NK-92 (cell line): ENCODE measurements around the gene DENND2A.
"Not testable (repeated sequence)": the region's sequence is repeated elsewhere in the genome, so short reads cannot be mapped to it uniquely, and the experiment has no call there.

ENCODE experiments used
- DNase-seq: peaks from one replicate; lab custom pipeline; 2025; ENCODE audit not compliant: unreplicated experiment; lab: John Stamatoyannopoulos, UW

DENND2A gene

DNA sequence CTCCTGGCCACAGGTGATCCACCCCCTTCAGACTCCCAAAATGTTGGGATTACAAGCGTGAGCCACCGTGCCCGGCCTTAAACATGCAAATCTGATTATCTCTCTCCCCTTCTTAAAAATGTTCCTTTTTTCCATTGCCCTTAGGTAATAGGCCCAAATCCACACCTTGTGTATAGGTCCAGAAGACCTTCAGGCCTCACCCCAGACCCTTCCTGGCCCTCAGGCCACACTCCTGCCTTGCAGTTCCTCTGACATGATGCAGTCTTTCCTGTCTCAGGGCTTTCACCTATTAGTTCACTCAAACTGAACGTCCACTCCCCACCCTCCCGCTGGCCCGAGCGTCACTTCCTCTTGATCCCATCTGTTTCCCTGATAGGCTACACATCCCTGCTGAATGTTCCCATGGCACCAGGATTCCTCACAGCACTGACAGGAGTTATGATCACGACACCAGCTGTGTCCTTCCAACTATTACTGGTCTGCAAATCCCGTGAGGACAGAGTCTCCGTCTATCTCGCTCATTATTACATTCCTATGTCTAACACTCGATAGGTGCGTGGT is 46.4 kb downstream of the DENND2A start:
- no peak for DNase-seq

DNA sequence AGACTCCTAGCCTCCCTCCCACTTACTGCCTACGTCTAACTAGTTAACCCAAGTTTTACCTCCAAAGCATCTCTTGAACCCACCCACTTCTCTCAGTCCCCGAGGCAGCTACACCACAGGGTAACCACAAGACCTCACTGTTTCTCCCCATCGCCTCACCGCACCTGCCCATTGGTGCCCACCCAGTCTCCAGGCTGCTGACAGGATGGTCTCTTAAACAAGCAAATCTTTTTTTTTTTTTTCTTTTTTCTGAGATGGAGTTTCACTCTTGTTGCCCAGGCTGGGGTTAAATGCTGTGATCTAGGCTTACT is 47.0 kb downstream of the DENND2A start:
- no peak for DNase-seq

DNA sequence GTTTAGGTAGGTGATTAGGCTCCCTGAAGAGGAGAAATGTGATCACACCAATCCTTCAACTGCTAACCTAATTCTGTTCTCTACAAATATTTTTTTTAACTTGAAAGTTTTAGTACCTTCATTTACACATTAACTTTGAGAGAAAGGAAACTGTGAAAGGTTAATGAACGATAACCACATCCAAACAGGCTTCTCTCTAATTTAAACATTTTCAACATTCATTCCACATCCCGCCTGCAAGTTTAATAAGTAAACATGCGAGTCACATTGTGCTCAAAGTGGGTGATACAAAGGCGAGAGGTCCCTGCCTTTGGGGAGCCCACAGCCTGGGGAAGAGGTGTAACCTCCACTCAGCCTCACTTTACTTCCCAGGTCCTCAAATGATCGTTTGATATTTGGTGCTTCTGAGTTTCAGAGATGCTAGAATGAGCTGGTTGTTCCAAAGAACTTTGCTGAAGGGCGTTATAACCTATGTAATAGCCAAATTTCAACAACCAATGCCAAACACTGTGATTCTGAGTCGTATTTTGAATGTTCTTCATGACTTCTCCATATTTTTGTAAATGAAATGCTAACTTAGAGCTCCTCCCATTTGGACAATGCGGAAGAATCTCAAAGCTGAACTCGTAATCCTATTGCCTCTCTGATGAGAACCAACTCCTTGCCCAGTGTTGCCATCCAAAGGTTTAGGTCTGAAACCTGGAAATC is 47.5 kb downstream of the DENND2A start:
- DNase-seq = no peak

DNA sequence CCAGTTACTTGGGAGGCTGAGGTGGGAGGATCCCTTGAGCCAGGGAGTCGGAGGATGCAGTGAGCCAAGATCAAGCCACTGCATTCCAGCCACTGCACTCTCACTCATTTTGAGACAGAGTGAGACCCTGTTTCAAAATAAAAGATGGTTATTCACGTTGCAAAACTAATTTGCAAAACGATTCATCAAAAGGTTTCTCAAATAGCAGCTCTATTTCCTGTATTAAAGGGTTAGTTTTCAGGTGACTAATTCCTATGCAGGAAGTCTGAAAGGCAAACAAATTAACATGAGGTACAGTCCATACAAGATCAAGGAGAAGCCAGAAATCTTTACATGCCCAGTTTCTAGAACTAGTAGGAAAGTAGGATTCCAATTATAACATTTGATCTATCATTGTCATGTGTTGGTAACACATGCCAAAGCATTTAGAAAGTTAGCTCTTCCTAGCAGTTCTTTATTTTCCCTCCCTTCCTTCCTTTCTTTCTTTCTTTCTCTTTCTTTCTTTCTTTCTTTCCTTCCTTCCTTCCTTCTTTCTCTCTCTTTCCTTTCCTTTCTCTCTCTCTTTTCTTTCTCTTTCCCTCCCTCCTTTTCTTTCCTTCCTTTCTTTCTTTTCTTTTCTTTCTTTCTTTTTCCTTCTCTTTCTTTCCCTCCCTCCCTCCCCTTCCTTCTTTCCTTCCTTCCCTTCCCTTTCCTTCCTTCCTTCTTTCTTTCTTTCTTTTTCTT is 49.3 kb downstream of the DENND2A start:
- DNase-seq = no peak

DNA sequence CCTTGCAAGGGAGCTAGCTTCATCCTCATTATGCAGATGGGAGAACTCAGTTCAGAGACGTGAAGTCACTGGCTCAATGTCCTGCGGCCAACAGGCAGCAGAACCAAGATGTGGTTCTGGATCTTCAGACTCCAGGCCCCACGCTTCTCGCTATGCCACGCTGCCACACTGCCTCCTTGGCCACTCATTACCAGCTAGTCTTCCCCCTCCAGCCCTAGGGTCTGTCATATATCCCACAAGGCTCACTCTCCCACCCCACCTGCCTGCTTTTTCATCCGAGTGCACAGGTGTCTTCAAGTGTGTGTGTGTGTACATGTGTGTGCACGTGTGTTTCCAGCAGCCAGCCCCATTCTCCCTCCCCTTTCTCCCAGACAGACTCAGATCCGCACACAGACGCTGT is 53.4 kb downstream of the DENND2A start:
- no peak for DNase-seq

DNA sequence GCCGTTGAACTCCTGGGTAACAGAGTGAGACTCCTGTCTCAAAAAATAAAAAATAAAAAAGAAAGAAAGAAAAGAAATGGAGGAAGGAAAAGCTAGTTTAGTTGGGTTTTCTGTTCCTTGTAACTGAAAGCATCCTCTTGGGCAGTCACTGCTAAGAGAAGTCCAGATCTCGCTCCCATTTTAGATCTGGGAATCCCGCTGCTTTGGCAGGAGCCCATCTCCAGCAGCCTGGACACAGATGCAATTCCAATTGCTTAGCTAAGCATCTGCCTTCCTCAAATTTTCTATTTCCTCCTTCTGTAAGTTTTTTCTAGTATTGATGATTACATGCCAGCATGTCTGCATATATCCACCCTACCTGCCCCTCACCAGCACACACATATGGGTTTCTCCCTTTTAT is 54.1 kb downstream of the DENND2A start:
- DNase-seq = no peak

DNA sequence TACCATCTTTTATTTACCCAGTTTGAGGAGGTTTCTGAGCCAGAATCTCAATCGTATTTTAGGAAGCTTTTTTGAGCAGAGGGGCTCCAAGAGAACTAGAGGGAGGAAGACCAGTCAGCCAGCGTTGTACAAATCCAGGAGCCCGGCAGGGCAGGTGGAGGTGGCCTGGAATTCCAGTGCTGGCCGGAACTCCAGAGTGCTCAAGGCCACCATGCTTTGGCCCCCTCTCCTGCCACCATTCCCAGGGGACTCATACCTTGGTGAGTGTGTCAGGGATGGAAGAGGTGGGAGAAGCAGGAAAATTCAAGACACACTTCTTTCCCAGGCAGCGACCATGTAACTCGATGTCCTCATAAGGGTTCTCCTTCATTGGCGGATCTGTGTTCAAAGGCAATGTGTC is 55.3 kb downstream of the DENND2A start:
- no peak for DNase-seq

DNA sequence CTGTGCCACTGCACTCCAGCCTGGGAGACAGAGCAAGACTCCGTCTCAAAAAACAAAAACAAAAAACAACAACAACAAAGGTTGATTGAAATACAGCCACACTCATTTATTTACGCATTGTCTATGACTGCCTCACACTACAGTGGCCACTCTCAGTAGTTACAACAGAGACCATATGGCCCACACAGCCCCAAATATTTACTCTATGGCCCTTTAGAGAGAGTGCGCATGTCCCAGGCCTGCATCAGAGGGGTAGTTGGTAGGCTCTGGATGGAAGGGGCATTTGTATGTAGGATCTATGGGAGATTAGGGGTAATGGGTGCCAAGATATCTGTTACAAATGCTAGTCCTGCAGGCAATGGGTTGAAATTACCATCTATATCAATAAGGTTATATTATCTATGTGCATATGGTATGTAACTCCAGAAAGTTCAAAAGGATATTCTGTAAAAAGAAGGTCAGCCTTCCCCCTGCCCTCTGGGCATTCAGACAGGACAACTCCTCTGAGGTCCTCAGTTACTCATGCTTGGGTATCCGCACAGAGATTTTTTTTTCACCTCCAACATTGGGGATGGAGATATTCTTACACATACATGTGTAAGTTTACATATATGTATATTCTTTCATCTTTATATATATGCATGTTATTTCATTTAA is 56.3 kb downstream of the DENND2A start:
- DNase-seq = no peak

DNA sequence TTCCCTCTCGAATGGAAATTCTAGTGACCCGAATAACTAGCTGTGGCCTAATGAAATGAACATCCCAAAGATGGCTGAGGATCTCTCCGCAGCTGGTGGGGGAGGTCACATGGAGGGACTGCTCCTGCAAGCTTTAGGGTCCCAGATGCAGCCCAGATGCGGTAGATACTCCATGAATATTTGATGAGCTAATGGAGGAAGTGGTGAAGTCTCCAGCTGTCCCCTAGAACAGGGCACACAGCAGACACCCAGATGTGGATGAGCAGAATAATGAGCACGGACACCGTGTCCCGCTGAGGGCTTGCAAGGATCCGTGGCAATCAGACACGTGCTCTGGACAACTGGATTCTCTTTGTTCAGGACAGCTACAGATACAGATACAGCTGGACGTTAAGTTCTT is 59.2 kb downstream of the DENND2A start:
- no peak for DNase-seq

DNA sequence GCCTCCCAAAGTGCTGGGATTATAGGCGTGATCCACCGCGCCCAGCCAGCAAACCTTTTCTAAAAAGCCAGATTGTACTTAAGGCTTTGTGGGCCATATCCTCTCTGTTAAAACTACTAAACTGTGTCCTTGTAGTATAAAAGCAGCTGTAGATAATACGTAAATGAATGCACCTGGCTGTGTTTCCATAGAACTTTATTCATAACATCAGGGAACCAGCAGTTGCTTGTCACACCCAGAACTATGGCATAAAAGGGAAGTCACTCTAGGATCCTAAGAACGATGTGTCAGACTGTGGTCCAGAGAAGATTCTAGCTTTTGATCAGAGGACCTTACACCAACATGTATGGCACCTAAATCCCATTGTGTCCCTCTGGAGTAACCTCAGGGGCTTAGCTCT is 63.0 kb downstream of the DENND2A start:
- DNase-seq = no peak

DNA sequence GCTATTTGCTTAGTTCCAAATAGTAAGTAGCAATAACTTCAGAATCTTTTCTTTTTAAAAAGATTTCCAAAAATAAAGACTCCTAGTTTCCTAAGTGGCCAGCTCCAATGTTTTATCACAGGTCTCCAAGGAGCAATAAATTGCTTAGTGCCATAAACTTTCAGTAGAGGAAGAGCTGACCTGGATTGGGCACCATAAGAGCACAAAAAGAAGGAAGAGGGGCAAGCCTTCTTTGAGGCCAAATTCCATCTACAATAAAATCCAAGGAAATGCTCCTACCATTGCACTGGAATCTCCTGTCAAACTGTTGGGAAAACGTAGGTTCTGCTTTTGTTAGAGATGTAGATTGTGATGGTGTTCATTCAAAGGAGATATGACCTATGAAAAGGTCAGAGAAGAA is 64.0 kb downstream of the DENND2A start:
- DNase-seq = no peak

DNA sequence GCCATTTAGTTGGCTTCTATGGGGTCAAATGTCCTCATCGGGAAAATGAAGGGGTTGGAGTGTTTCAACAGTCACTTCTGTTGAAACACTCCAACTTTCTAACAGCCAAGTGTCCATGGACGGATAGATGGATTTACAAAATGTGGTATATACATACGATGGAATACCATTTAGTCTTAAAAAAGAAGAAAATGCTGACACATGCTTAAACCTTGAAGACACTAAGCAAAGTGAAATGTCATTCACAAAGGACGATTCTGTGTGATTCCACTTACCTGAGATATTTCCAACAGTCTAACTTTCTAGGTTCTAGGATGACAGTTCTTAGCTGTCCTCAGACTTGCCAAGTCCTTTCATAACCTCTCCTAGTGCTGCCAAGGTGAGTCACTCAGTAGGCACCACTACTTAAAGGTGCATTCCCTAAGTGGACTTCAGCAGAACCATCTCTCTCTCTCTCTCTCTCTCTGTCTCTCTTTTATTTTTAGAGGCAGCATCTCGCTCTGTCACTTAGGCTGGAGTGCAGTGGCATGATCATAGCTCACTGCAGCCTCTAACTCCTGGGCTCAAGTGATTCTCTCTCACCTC is 69.0 kb downstream of the DENND2A start:
- no peak for DNase-seq

DNA sequence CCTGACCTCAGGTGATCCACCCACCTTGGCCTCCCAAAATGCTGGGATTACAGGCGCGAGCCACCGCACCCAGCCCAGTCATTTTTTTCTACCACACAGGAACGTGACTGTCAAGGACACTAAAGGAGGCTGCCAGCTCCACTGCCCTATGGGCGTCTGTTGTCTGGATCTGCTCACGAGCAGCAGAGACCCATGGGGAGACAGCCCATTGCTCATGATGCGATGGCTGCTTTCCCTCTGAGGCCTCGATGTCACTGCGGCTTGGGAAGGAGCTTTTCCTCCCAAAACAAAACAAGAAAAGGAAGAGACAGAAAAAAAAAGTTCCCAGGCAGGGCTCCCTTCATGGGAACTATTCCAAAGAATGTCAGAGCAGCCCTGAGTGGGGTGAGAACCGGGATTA is 70.5 kb downstream of the DENND2A start:
- no peak for DNase-seq

DNA sequence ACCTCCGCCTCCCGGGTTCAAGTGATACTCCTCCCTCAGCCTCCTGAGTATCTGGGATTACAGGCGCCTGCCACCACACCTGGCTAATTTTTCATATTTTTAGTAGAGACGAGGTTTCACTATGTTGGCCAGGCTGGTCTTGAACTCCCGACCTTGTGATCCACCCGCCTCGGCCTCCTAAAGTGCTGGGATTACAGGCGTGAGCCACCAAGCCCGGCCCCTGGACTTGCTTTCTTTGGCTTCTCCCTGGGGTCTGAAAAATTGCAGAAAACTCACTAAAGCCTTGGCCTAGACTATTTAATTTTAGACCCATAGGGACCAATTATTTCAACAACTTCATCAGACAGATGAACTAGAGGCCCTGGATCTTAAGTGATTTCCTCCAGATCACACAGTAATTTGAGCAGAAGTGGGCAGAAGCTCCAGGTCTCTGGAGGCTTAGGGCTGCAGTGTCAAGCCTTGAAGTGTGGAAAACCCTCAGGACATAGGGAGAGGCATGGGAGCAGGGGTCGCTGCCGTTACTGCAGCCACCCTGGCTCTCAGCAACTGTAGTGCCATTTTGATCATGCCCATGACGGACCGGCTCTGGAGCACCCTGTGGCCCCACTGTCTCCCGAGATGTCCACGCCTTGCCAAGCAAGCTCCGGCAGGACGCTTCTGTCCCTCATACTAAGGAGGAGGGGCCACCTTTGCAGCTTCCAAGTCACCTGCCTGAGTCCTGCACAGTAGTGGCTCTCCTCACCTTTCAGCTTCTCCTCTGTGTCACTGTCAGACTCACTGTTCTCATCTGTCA is 72.4 kb downstream of the DENND2A start:
- no peak for DNase-seq

DNA sequence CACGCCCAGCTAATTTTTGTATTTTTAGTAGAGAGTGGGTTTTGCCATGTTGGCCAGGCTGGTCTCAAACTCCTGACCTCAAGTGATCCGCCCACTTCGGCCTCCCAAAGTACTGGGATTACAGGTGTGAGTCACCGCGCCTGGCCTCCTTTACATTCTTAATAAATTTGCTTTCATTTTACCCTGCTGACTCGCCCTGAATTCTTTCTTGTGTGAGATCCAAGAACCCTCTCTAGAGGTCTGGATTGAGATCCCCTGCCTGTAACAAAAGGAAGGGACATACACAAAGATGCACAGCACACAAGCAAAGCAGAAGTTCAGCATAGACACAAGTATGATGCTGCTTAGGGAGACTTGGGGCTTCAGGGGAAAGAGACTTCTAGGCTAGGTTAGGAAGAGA is 74.4 kb downstream of the DENND2A start:
- not testable (repeated sequence) for DNase-seq

DNA sequence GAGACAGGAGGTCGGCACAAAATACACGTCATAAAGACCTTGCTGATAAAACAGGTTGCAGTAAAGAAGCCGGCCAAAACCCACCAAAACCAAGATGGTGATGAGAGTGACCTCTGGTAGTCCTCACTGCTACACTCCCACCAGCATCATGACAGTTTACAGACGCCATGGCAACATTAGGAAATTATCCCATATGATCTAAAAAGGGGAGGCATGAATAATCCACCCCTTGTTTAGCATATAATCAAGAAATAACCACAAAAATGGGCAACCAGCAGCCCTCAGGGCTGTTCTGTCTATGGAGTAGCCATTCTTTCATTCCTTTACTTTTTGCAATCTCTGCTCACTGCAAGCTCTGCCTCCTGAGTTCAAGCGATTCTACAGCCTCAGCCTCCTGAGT is 74.9 kb downstream of the DENND2A start:
- not testable (repeated sequence) for DNase-seq

DNA sequence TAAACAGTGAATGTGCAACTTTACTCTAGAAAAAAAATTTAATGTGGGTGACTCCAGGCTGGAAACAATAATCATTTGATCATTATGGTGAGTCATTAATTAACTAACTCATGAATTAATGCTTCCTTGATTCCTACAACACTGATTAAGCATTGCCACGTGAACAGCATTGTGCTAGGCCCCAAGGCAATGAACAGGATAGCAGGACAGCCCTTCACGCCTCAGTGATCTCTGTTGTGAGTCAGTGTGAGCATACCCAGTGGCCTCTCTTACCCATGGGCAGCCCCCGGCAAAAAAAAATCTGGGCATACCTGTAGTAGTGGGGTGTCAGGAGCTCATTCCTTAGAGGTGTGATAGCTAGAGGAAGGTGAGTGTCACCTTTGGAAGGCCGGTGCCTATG is 76.0 kb downstream of the DENND2A start:
- no peak for DNase-seq

DNA sequence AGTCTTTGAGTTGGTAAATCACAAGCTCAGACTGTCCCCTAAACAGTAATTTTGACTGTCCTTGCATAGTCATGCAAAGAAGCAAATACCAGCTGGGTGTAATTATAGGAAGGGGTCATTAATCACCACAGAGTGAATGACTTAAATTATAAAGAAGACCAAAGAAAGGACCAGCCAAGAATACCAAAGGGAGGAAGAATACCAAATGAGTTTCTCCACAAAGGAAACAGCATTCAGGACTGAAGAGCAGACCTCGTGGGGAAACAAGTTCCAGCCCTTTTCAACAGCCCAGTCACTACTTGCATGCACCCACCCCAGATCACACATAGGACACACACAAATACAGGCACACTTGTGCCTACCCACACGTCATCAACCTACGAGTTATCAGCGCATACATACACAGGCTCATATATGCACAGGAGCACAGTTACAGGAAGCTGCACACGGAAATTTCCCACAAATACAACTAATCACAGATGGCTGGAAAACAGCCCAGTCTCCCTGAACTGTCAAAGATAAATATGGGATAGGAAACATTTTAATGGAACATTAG is 77.6 kb downstream of the DENND2A start:
- no peak for DNase-seq

DNA sequence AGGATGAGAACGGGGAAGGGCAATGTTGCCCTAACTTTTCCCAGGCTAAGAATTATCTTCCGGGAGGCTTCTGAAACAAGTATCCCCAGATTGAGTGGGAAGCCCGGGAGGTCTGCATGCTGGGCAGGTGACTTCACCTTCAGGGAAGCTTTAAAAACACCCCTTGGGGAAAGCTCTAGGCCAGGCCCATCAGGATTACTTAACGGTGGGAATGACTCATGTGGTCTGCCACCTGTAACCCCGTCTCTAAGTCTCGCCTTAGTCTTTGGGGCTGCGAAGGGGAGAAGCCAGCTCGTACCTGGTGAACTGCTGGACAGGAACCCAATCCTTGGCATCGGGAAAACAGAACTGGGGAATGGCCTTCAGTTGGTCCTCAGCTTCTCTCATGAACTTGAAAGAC is 81.2 kb downstream of the DENND2A start:
- DNase-seq = no peak

DNA sequence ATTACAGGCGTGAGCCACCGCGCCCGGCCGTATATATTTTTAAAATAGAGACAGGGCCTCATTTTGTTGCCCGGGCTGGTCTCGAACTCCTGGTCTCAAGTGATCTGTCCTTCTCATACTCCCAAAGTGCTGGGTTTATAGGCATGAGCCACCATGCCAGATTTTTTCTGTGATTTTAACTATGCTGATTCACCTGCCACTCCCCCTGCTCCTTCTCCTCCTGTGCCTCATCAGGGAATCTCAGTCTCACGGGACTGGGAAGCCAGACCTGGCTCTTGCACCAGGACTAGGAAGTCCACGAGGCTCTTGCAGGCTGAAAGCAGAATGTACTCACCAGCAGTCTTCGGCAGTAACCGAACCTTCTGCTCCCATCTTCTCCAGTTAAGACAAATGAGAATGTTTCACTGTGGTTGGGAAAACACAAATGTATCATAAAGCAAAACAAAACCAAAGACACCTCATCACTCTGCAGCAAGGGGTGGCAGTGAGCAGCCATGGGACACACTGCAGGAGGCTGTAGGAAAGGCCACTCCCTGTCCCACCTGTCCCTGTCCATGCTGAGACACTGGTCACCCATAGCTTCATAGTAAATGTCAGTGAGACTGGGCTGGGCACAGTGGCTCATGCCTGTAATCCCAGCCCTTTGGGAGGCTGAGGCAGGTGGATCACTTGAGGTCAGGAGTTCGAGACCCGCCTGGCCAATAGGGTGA is 82.6 kb downstream of the DENND2A start:
- DNase-seq = no peak
